OCI-LY3 (cell line): ENCODE results near the gene HOXD13.

ENCODE experiments used
- H2AFZ ChIP-seq: fragments of 200-600, 300-600 bp; shearing (Covaris generic); 2 replicates; pipeline ENCODE4 v1.6.0; 2014; ENCODE audit warnings: antibody characterized with exemption, low read depth, low read length
- H3K27ac ChIP-seq: fragments of 200-600, 300-600 bp; sonication (generic); 2 replicates; pipeline ENCODE4 v1.5.1; 2014; ENCODE audit warnings: mild to moderate bottlenecking, low read length, moderate library complexity, mixed read lengths
- H3K27me3 ChIP-seq: fragments of 200-600, 300-600 bp; sonication (generic); 2 replicates; pipeline ENCODE4 v1.6.1; 2014; ENCODE audit warnings: low read depth, low read length, mixed read lengths
- H3K36me3 ChIP-seq: fragments of 200-600, 300-600 bp; sonication (generic); replicated peaks from 2 replicates; pipeline ENCODE3; 2014; ENCODE audit warnings: low read depth, low read length, mixed read lengths
- H3K4me1 ChIP-seq: fragments of 300-600, 200-600 bp; sonication (generic); 2 replicates; pipeline ENCODE4 v1.6.1; 2014; ENCODE audit warnings: low read length, mixed read lengths
- H3K4me2 ChIP-seq: fragments of 200-600, 300-600 bp; sonication (generic); 2 replicates; pipeline ENCODE4 v1.6.1; 2014; ENCODE audit warnings: low read length, mixed read lengths
- H3K4me3 ChIP-seq: fragments of 300-600, 200-600 bp; sonication (generic); 2 replicates; pipeline ENCODE4 v1.5.1; 2014; ENCODE audit warnings: antibody characterized with exemption, mild to moderate bottlenecking, low read length, moderate library complexity
- H3K79me2 ChIP-seq: fragments of 300-600, 200-600 bp; shearing (Covaris generic); 2 replicates; pipeline ENCODE4 v1.6.1; 2014; ENCODE audit warnings: mild to moderate bottlenecking, low read length, mixed read lengths
- H3K9ac ChIP-seq: fragments of 300-600, 200-600 bp; shearing (Covaris generic); 2 replicates; pipeline ENCODE4 v1.6.0; 2014; ENCODE audit warnings: mild to moderate bottlenecking, low read length, moderate library complexity
- H3K9me3 ChIP-seq: fragments of 200-600, 300-600 bp; shearing (Covaris generic); 2 replicates; pipeline ENCODE4 v1.6.1; 2014; ENCODE audit warnings: low read length, mixed read lengths; ENCODE audit not compliant: insufficient read depth
- H4K20me1 ChIP-seq: fragments of 200-600, 300-600 bp; sonication (generic); 2 replicates; pipeline ENCODE4 v1.6.1; 2016; ENCODE audit warnings: low read length, mixed read lengths; ENCODE audit not compliant: insufficient read depth
- CTCF ChIP-seq: fragments of 200-600, 300-600 bp; sonication (generic); IDR thresholded peaks from 2 replicates; pipeline ENCODE4 v1.5.1; 2014; ENCODE audit warnings: antibody characterized with exemption, low read length, low read depth
- EZH2phosphoT487 ChIP-seq: fragments of 200-600 bp; shearing (Covaris generic); IDR thresholded peaks from 2 replicates; pipeline ENCODE4 v1.6.1; 2018; ENCODE audit warnings: antibody characterized with exemption, mixed run types, low read depth

Gene HOXD13

GRCh38 chr2:176079285-176079830 lies 13.2 kb upstream of the HOXD13 start:
- Histone ChIP-seq H3K4me2 (no peak overlapping the region), H3K36me3 (no peaks in the 10 kb centered on the region), H3K4me1 (no peaks in the 10 kb centered on the region), H3K9me3 (no peaks in the 10 kb centered on the region), H4K20me1 (no peaks in the 10 kb centered on the region), H3K9ac (no peak overlapping the region), H3K27ac (no peak overlapping the region), H3K4me3 (no peak overlapping the region), H3K79me2 (no peaks in the 10 kb centered on the region), H3K27me3 (no peaks in the 10 kb centered on the region), H2AFZ (no peak overlapping the region)
- no peak for TF ChIP-seq CTCF
- TF ChIP-seq EZH2phosphoT487 = no peak

- Histone ChIP-seq H3K36me3 (no peaks in the 10 kb centered on the region), H4K20me1 (no peaks in the 10 kb centered on the region), H3K9me3 (no peaks in the 10 kb centered on the region), H2AFZ (no peak overlapping the region), H3K27ac (no peak overlapping the region), H3K27me3 (no peaks in the 10 kb centered on the region), H3K4me2 (no peak overlapping the region), H3K9ac (no peak overlapping the region), H3K79me2 (no peaks in the 10 kb centered on the region), H3K4me1 (no peaks in the 10 kb centered on the region), H3K4me3 (no peak overlapping the region)
- TF ChIP-seq EZH2phosphoT487 = no peak
- TF ChIP-seq CTCF = no peak
These were observed 12.5 kb upstream of the HOXD13 start for GRCh38 chr2:176079831-176080539.

GRCh38 chr2:176080540-176081375 lies 11.8 kb upstream of the HOXD13 start:
- Histone ChIP-seq H3K4me2 (no peak overlapping the region), H3K9me3 (no peaks in the 10 kb centered on the region), H3K27me3 (no peaks in the 10 kb centered on the region), H3K9ac (no peak overlapping the region), H4K20me1 (no peaks in the 10 kb centered on the region), H3K4me1 (no peaks in the 10 kb centered on the region), H3K36me3 (no peaks in the 10 kb centered on the region), H3K4me3 (no peak overlapping the region), H2AFZ (no peak overlapping the region), H3K79me2 (no peaks in the 10 kb centered on the region), H3K27ac (no peak overlapping the region)
- no peak for TF ChIP-seq CTCF
- TF ChIP-seq EZH2phosphoT487 = no peak

- Histone ChIP-seq H3K4me1 (no peaks in the 10 kb centered on the region), H3K4me2 (no peak overlapping the region)
These were observed 11.1 kb upstream of the HOXD13 start for GRCh38 chr2:176081376-176081836.

More at GRCh38 chr2:176081376-176081836, 11.1 kb upstream of the HOXD13 start:
- no peaks in the 10 kb centered on the region for H3K9me3 ChIP-seq
- H2AFZ ChIP-seq = no peak overlapping the region
- no peak overlapping the region for H3K27ac ChIP-seq
- H3K9ac ChIP-seq = no peak overlapping the region
- TF ChIP-seq CTCF = no peak
- H3K4me3 ChIP-seq = no peak overlapping the region
- no peaks in the 10 kb centered on the region for H3K36me3 ChIP-seq
- no peaks in the 10 kb centered on the region for H4K20me1 ChIP-seq
- no peaks in the 10 kb centered on the region for H3K27me3 ChIP-seq
- H3K79me2 ChIP-seq = no peaks in the 10 kb centered on the region
